OCI-LY3 (cell line): ENCODE results near the gene SLFNL1.
A peak's percentile ranks its signal among the peaks of the same experiment; 100 is the strongest.

Experiments used
- H2AFZ ChIP-seq: fragments of 200-600, 300-600 bp; shearing (Covaris generic); 2 replicates; pipeline ENCODE4 v1.6.0; 2014; ENCODE audit warnings: antibody characterized with exemption, low read depth, low read length
- H3K27ac ChIP-seq: fragments of 200-600, 300-600 bp; sonication (generic); 2 replicates; pipeline ENCODE4 v1.5.1; 2014; ENCODE audit warnings: mild to moderate bottlenecking, low read length, moderate library complexity, mixed read lengths
- H3K27me3 ChIP-seq: fragments of 200-600, 300-600 bp; sonication (generic); 2 replicates; pipeline ENCODE4 v1.6.1; 2014; ENCODE audit warnings: low read depth, low read length, mixed read lengths
- H3K36me3 ChIP-seq: fragments of 200-600, 300-600 bp; sonication (generic); replicated peaks from 2 replicates; pipeline ENCODE3; 2014; ENCODE audit warnings: low read depth, low read length, mixed read lengths
- H3K4me1 ChIP-seq: fragments of 300-600, 200-600 bp; sonication (generic); 2 replicates; pipeline ENCODE4 v1.6.1; 2014; ENCODE audit warnings: low read length, mixed read lengths
- H3K4me2 ChIP-seq: fragments of 200-600, 300-600 bp; sonication (generic); 2 replicates; pipeline ENCODE4 v1.6.1; 2014; ENCODE audit warnings: low read length, mixed read lengths
- H3K4me3 ChIP-seq: fragments of 300-600, 200-600 bp; sonication (generic); 2 replicates; pipeline ENCODE4 v1.5.1; 2014; ENCODE audit warnings: antibody characterized with exemption, mild to moderate bottlenecking, low read length, moderate library complexity
- H3K79me2 ChIP-seq: fragments of 300-600, 200-600 bp; shearing (Covaris generic); 2 replicates; pipeline ENCODE4 v1.6.1; 2014; ENCODE audit warnings: mild to moderate bottlenecking, low read length, mixed read lengths
- H3K9ac ChIP-seq: fragments of 300-600, 200-600 bp; shearing (Covaris generic); 2 replicates; pipeline ENCODE4 v1.6.0; 2014; ENCODE audit warnings: mild to moderate bottlenecking, low read length, moderate library complexity
- H3K9me3 ChIP-seq: fragments of 200-600, 300-600 bp; shearing (Covaris generic); 2 replicates; pipeline ENCODE4 v1.6.1; 2014; ENCODE audit warnings: low read length, mixed read lengths; ENCODE audit not compliant: insufficient read depth
- H4K20me1 ChIP-seq: fragments of 200-600, 300-600 bp; sonication (generic); 2 replicates; pipeline ENCODE4 v1.6.1; 2016; ENCODE audit warnings: low read length, mixed read lengths; ENCODE audit not compliant: insufficient read depth
- EZH2phosphoT487 ChIP-seq: fragments of 200-600 bp; shearing (Covaris generic); IDR thresholded peaks from 2 replicates; pipeline ENCODE4 v1.6.1; 2018; ENCODE audit warnings: antibody characterized with exemption, mixed run types, low read depth
- TF ChIP-seq, protein P1 (sequence below): fragments of 200-600, 300-600 bp; sonication (generic); IDR thresholded peaks from 2 replicates; pipeline ENCODE4 v1.5.1; 2014; ENCODE audit warnings: antibody characterized with exemption, low read length, low read depth

SLFNL1 gene

DNA sequence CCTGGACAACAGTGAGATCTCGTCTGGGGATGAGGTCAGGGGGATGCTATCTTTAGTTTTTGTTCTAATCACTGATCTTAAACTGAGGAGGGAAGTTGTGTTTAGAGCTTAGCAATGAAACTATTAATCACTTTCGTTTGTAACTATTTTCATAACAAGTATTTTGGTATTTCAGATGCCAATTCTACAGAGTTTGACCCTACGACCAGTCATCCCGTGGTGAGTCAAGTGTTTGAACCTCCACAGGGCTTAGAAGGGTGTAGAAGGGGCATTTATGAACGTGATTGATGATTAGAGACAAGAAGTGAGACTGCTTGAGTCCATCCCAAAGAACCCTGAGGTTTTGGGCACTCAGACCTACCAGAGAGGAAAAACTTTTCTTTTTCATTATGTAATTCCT is 15.6 kb downstream of the SLFNL1 start:
- Histone ChIP-seq H3K27ac (no peak overlapping the region), H4K20me1 (peaks cover 13% of the 10 kb centered on the region), H3K79me2 (peaks cover 12% of the 10 kb centered on the region), H2AFZ (no peak overlapping the region), H3K9me3 (no peaks in the 10 kb centered on the region), H3K9ac (no peak overlapping the region), H3K4me2 (no peak overlapping the region), H3K36me3 (peaks cover 61% of the 10 kb centered on the region), H3K27me3 (no peaks in the 10 kb centered on the region), H3K4me1 (peaks cover 26% of the 10 kb centered on the region), H3K4me3 (no peak overlapping the region)
- TF ChIP-seq EZH2phosphoT487, result no peak
- TF ChIP-seq, protein P1, sequence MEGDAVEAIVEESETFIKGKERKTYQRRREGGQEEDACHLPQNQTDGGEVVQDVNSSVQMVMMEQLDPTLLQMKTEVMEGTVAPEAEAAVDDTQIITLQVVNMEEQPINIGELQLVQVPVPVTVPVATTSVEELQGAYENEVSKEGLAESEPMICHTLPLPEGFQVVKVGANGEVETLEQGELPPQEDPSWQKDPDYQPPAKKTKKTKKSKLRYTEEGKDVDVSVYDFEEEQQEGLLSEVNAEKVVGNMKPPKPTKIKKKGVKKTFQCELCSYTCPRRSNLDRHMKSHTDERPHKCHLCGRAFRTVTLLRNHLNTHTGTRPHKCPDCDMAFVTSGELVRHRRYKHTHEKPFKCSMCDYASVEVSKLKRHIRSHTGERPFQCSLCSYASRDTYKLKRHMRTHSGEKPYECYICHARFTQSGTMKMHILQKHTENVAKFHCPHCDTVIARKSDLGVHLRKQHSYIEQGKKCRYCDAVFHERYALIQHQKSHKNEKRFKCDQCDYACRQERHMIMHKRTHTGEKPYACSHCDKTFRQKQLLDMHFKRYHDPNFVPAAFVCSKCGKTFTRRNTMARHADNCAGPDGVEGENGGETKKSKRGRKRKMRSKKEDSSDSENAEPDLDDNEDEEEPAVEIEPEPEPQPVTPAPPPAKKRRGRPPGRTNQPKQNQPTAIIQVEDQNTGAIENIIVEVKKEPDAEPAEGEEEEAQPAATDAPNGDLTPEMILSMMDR, result no peak

DNA sequence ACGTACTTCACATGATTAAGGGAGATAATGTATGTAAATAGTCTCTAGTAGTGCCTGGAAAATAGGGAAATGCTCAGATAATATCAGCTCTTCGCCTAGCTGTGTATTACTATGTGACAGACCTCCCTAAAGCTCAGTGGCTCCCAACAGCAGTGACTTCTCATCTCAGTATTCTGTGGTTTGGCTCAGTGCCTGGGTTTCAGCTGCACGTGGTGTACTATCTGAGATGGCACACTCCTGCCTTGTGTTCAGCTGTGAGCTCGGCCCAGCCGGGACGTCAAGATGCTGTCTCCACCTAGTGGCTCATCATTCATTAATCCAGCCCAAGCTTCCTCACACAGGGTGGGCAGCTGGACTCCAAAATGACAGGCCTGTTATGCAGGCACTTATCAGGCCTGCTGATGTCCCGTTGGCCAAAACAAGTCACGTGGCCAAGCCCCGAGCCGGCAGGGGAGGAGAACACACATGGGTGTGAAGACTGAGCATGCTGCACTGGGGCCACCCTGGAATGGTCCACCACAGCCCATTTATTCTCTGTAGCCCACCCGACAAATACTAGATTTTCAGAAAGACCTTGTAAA is 17.8 kb downstream of the SLFNL1 start:
- peak overlapping the region; percentile 32 for H3K4me3 ChIP-seq
- no peak for TF ChIP-seq EZH2phosphoT487
- TF ChIP-seq, protein P1, result peak; percentile 69
- H3K9ac ChIP-seq, result no peak overlapping the region
- H3K9me3 ChIP-seq, result no peaks in the 10 kb centered on the region
- H4K20me1 ChIP-seq, result peaks cover 13% of the 10 kb centered on the region
- peaks cover 17% of the 10 kb centered on the region for H3K79me2 ChIP-seq
- peak overlapping the region; percentile 65 for H3K4me2 ChIP-seq
- no peaks in the 10 kb centered on the region for H3K27me3 ChIP-seq
- no peak overlapping the region for H2AFZ ChIP-seq
- H3K27ac ChIP-seq, result peak overlapping the region; percentile 80
- H3K4me1 ChIP-seq, result peaks cover 26% of the 10 kb centered on the region
- H3K36me3 ChIP-seq, result peaks cover 52% of the 10 kb centered on the region

DNA sequence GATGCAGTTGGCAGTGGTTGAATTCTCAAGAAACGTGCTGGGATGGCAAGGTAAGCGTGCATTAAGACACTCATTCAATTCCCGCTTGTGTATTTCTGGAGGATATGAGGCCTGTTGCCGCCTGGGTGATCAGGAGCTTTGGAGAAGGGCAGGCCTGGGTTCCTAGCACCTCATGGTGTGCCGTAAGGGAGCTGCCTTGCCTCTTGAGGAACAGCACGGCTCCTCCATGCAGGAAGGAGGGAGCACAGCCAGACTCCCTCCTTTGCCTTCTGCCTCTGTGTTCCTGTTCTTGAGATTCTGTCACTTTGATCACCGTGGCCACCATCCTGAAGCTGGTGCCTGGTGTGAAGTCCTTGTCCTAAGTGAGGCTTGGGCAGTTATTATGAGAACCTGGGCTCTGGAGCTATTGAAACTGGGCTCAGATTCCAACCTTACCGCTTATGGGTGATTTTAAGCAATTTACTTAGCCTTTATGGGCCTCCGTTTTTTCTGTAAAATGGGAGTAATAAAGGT is 18.3 kb downstream of the SLFNL1 start:
- TF ChIP-seq, protein P1, result no peak
- no peak for TF ChIP-seq EZH2phosphoT487
- H3K79me2 ChIP-seq, result peaks cover 21% of the 10 kb centered on the region
- peaks cover 13% of the 10 kb centered on the region for H4K20me1 ChIP-seq
- peaks cover 52% of the 10 kb centered on the region for H3K36me3 ChIP-seq
- no peak overlapping the region for H2AFZ ChIP-seq
- no peaks in the 10 kb centered on the region for H3K9me3 ChIP-seq
- H3K27ac ChIP-seq, result peak overlapping the region; percentile 80
- H3K9ac ChIP-seq, result no peak overlapping the region
- peak overlapping the region; percentile 32 for H3K4me3 ChIP-seq
- no peaks in the 10 kb centered on the region for H3K27me3 ChIP-seq
- H3K4me2 ChIP-seq, result peak overlapping the region; percentile 65
- H3K4me1 ChIP-seq, result peaks cover 26% of the 10 kb centered on the region

DNA sequence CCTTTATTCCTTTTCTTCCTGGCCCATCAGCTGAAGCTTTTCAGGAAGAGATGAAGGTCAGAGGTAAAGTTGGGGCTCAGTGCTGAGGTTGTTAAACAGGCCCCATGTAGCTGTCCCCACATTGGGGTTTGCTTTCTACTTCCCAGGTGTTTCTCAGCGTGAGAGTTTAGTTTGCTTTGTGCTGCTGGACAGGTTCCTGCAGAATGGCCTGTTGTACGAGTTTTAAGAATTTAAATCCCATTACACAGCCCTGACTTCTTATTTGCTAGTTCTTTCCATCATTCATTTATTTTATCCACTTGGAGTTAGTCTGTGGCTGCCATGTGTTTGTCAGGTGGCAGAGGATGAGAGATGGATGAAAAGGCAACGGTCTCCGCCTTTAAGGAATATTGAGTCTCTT is 22.9 kb downstream of the SLFNL1 start:
- no peak overlapping the region for H3K9ac ChIP-seq
- no peak overlapping the region for H2AFZ ChIP-seq
- H3K27me3 ChIP-seq, result no peaks in the 10 kb centered on the region
- H3K4me3 ChIP-seq, result no peak overlapping the region
- peaks cover 6% of the 10 kb centered on the region for H4K20me1 ChIP-seq
- H3K9me3 ChIP-seq, result no peaks in the 10 kb centered on the region
- peaks cover 19% of the 10 kb centered on the region for H3K4me1 ChIP-seq
- H3K27ac ChIP-seq, result no peak overlapping the region
- H3K36me3 ChIP-seq, result peaks cover 44% of the 10 kb centered on the region
- peaks cover 14% of the 10 kb centered on the region for H3K79me2 ChIP-seq
- TF ChIP-seq, protein P1, result no peak
- no peak for TF ChIP-seq EZH2phosphoT487
- H3K4me2 ChIP-seq, result no peak overlapping the region
